HG03280 (cell line): ENCODE data around the gene RAD9A.
"Not testable (repeated sequence)": the region's sequence is repeated elsewhere in the genome, so short reads cannot be mapped to it uniquely, and the experiment has no call there.

Source experiments
- ATAC-seq: cut with Tn5 transposase; IDR thresholded peaks from one replicate; pipeline ENCODE4 v1.9.1; 2021; ENCODE audit warnings: mild to moderate bottlenecking, moderate library complexity; ENCODE audit not compliant: unreplicated experiment

RAD9A gene

GRCh38 chr11:67393990-67394389 lies 2.2 kb downstream of the RAD9A start:
- no peak for ATAC-seq

- ATAC-seq: no peak
Observed at GRCh38 chr11:67395555-67396258, 3.9 kb downstream of the RAD9A start.

GRCh38 chr11:67396259-67396581 lies 4.4 kb downstream of the RAD9A start:
- ATAC-seq: no peak

GRCh38 chr11:67396587-67397389 lies 5.0 kb downstream of the RAD9A start:
- no peak for ATAC-seq

- ATAC-seq: no peak
Observed at GRCh38 chr11:67397536-67397935, 5.8 kb downstream of the RAD9A start.

- ATAC-seq: no peak
Observed at GRCh38 chr11:67397986-67398660, 6.3 kb downstream of the RAD9A start.

- no peak for ATAC-seq
Observed at GRCh38 chr11:67398661-67399563, 7.1 kb downstream of the RAD9A start.

- no peak for ATAC-seq
Observed at GRCh38 chr11:67400251-67400941, 8.6 kb downstream of the RAD9A start.

GRCh38 chr11:67400942-67401494 lies 9.2 kb downstream of the RAD9A start:
- ATAC-seq: no peak

GRCh38 chr11:67401495-67402191 lies 9.9 kb downstream of the RAD9A start, which contains the start of gene PPP1CA:
Gene PPP1CA, minus strand, starts transcription at chr11:67401858. Its CDS starts 76 bp downstream, at chr11:67401782.
- ATAC-seq: peak; percentile 65

- not testable (repeated sequence) for ATAC-seq
Observed at GRCh38 chr11:67402192-67402839, 10.5 kb downstream of the RAD9A start.

- not testable (repeated sequence) for ATAC-seq
Observed at GRCh38 chr11:67403085-67403484, 11.3 kb downstream of the RAD9A start.

GRCh38 chr11:67404515-67405195 lies 12.9 kb downstream of the RAD9A start:
- ATAC-seq: no peak

- ATAC-seq: no peak
Observed at GRCh38 chr11:67405196-67405567, 13.4 kb downstream of the RAD9A start.

GRCh38 chr11:67405688-67406339 lies 14.0 kb downstream of the RAD9A start:
- no peak for ATAC-seq

- no peak for ATAC-seq
Observed at GRCh38 chr11:67406420-67406968, 14.7 kb downstream of the RAD9A start.

- no peak for ATAC-seq
Observed at GRCh38 chr11:67406969-67407687, 15.3 kb downstream of the RAD9A start.
